Measurements from ENCODE around the gene CFAP99.

The CFAP99 gene

DNA sequence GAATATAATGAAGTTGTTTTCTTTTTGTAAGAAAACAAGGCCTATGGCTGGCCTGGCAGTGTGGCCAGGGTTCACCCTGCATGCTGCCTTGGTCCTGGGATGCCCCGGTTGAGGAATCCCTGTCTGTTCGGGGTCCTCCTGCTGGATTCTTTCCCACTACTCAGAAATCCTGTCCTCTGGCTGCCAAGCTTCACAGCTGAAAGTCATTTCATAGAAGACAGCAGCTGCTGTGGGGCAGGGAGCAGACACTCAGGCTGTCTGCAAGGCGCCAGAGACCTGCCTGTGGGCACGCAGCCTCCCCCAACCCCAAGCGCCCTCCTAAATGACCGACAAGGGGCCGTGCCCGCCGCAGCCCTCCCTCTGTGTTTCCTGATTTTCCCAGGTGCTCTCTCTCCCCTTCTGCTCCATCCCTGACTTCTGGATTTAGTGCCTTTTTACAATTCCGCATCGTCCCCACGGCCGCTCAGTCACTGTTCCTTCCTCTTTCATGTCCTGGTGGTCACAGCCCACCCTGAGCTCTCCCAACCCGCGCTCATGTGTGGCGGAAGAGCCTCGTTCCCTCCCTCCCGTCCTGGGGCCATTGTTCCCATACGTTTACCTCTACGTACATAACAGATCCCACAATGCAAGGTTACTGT, 27.9 kb upstream of the CFAP99 start:
- Histone ChIP-seq H3K27ac (ENCODE audit: low read length) (no peak overlapping the region), H3K9ac (ENCODE audit: low read length in 2 of 2) (no peak overlapping the region), H3K9me3 (ENCODE audit: control insufficient read depth in 2 of 2, low read length in 2 of 2) (no peaks in the 10 kb centered on the region), H3K36me3 (ENCODE audit: control insufficient read depth in 2 of 2, insufficient read depth in 2 of 2, low read length in 2 of 2) (no peaks in the 10 kb centered on the region), H3K4me3 (ENCODE audit: low read length in 2 of 2) (no peak overlapping the region), H3K27me3 (ENCODE audit: control insufficient read depth in 1 of 2, insufficient read depth in 2 of 2, low read length in 2 of 2) (peaks cover 3 to 12% of the 10 kb centered on the region in 2 donors), H3K4me1 (ENCODE audit: control insufficient read depth, insufficient read depth, low read length) (peaks cover 2% of the 10 kb centered on the region)

GRCh38 chr4:2393353-2394270, 25.1 kb upstream of the CFAP99 start:
- no peaks in the 10 kb centered on the region for H3K36me3 ChIP-seq (ENCODE audit: control insufficient read depth in 2 of 2, insufficient read depth in 2 of 2, low read length in 2 of 2)
- H3K27me3 ChIP-seq (ENCODE audit: control insufficient read depth in 1 of 2, insufficient read depth in 2 of 2, low read length in 2 of 2), result peaks cover 3 to 15% of the 10 kb centered on the region in 2 donors
- no peak overlapping the region for H3K27ac ChIP-seq (ENCODE audit: low read length)
- peaks cover 2% of the 10 kb centered on the region for H3K4me1 ChIP-seq (ENCODE audit: control insufficient read depth, insufficient read depth, low read length)
- H3K4me3 ChIP-seq (ENCODE audit: low read length in 2 of 2), result no peak overlapping the region
- no peak overlapping the region for H3K9ac ChIP-seq (ENCODE audit: low read length in 2 of 2)
- no peaks in the 10 kb centered on the region for H3K9me3 ChIP-seq (ENCODE audit: control insufficient read depth in 2 of 2, low read length in 2 of 2)

GRCh38 chr4:2394528-2394927, 24.2 kb upstream of the CFAP99 start:
- Histone ChIP-seq H3K4me1 (ENCODE audit: control insufficient read depth, insufficient read depth, low read length) (peaks cover 2% of the 10 kb centered on the region), H3K27me3 (ENCODE audit: control insufficient read depth in 1 of 2, insufficient read depth in 2 of 2, low read length in 2 of 2) (peaks cover 3 to 13% of the 10 kb centered on the region in 2 donors), H3K9me3 (ENCODE audit: control insufficient read depth in 2 of 2, low read length in 2 of 2) (no peaks in the 10 kb centered on the region), H3K27ac (ENCODE audit: low read length) (no peak overlapping the region), H3K36me3 (ENCODE audit: control insufficient read depth in 2 of 2, insufficient read depth in 2 of 2, low read length in 2 of 2) (no peaks in the 10 kb centered on the region), H3K9ac (ENCODE audit: low read length in 2 of 2) (no peak overlapping the region), H3K4me3 (ENCODE audit: low read length in 2 of 2) (no peak overlapping the region)

DNA sequence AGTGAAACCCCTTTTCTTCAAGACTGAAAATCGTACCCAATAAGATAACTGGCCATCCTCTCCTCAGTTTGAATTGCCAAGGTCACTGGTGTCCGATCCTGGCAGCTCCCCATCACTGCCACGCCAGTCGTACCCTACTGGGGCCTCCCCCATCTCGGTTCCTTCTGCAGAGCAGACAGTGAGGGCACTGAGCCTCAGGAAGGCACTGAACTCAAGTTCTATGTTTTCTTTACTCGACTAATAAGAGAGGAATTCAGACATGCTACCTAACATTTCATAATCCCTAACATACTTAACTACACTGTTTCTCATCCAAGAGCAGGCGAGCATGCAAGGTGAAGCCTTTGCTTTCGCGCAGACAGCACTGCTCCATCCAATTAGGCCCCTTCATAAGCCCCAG, 23.7 kb upstream of the CFAP99 start:
- Histone ChIP-seq H3K27ac (ENCODE audit: low read length) (no peak overlapping the region), H3K36me3 (ENCODE audit: control insufficient read depth in 2 of 2, insufficient read depth in 2 of 2, low read length in 2 of 2) (no peaks in the 10 kb centered on the region)

GRCh38 chr4:2395584-2395983, 23.2 kb upstream of the CFAP99 start:
- Histone ChIP-seq H3K9ac (ENCODE audit: low read length in 2 of 2) (no peak overlapping the region), H3K4me3 (ENCODE audit: low read length in 2 of 2) (no peak overlapping the region), H3K27ac (ENCODE audit: low read length) (no peak overlapping the region), H3K27me3 (ENCODE audit: control insufficient read depth in 1 of 2, insufficient read depth in 2 of 2, low read length in 2 of 2) (peaks cover 3 to 13% of the 10 kb centered on the region in 2 donors), H3K4me1 (ENCODE audit: control insufficient read depth, insufficient read depth, low read length) (peaks cover 2% of the 10 kb centered on the region), H3K36me3 (ENCODE audit: control insufficient read depth in 2 of 2, insufficient read depth in 2 of 2, low read length in 2 of 2) (no peaks in the 10 kb centered on the region), H3K9me3 (ENCODE audit: control insufficient read depth in 2 of 2, low read length in 2 of 2) (no peaks in the 10 kb centered on the region)

More for the DNA sequence above, 23.7 kb upstream of the CFAP99 start:
- peaks cover 3 to 13% of the 10 kb centered on the region in 2 donors for H3K27me3 ChIP-seq (ENCODE audit: control insufficient read depth in 1 of 2, insufficient read depth in 2 of 2, low read length in 2 of 2)
- H3K9me3 ChIP-seq (ENCODE audit: control insufficient read depth in 2 of 2, low read length in 2 of 2), result no peaks in the 10 kb centered on the region
- H3K4me1 ChIP-seq (ENCODE audit: control insufficient read depth, insufficient read depth, low read length), result peaks cover 2% of the 10 kb centered on the region
- no peak overlapping the region for H3K4me3 ChIP-seq (ENCODE audit: low read length in 2 of 2)
- no peak overlapping the region for H3K9ac ChIP-seq (ENCODE audit: low read length in 2 of 2)

GRCh38 chr4:2396781-2397368, 21.9 kb upstream of the CFAP99 start:
- H3K36me3 ChIP-seq (ENCODE audit: control insufficient read depth in 2 of 2, insufficient read depth in 2 of 2, low read length in 2 of 2), result no peaks in the 10 kb centered on the region
- peaks cover 3 to 13% of the 10 kb centered on the region in 2 donors for H3K27me3 ChIP-seq (ENCODE audit: control insufficient read depth in 1 of 2, insufficient read depth in 2 of 2, low read length in 2 of 2)
- H3K9ac ChIP-seq (ENCODE audit: low read length in 2 of 2), result no peak overlapping the region
- no peaks in the 10 kb centered on the region for H3K9me3 ChIP-seq (ENCODE audit: control insufficient read depth in 2 of 2, low read length in 2 of 2)
- H3K4me1 ChIP-seq (ENCODE audit: control insufficient read depth, insufficient read depth, low read length), result peaks cover 6% of the 10 kb centered on the region
- H3K4me3 ChIP-seq (ENCODE audit: low read length in 2 of 2), result no peak overlapping the region
- H3K27ac ChIP-seq (ENCODE audit: low read length), result no peak overlapping the region

DNA sequence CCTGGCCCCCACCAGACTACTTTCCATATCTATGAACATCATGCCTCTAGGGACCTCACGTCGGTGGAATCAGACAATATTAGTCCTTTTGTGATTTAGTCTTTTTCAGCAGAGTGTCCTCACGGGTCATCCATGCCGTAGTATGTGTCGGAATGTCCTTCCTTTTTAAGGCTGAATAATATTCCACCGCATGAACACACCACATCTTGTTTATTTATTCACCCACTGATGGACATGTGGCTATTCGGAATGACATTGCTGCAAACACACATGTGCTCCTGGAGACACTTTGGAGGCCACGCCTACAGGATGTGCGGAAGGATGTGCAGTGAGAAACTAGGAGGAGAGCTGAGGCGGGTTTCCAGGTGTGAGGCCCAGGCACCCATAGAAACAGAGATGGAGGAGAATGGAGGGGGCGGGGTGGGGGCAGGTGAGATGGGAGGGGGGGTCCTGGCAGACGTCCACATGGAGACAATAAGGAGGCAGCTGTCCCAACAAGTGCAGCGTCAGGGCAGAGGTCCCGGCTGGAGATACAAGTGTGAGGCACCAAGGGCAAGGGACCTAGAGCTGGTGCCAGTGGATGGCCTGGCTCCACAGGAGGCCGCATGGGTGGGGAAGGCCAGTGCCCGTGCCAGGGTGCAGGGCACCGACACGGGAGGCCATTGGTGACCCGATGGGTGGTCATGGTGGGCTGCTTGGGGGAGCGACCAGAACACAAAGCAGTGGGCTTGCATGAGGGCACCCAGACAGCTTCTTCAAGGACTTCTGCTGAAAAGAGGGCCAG, 21.0 kb upstream of the CFAP99 start:
- Histone ChIP-seq H3K27me3 (ENCODE audit: control insufficient read depth in 1 of 2, insufficient read depth in 2 of 2, low read length in 2 of 2) (peaks cover 3 to 15% of the 10 kb centered on the region in 2 donors), H3K9me3 (ENCODE audit: control insufficient read depth in 2 of 2, low read length in 2 of 2) (no peaks in the 10 kb centered on the region), H3K4me3 (ENCODE audit: low read length in 2 of 2) (no peak overlapping the region), H3K36me3 (ENCODE audit: control insufficient read depth in 2 of 2, insufficient read depth in 2 of 2, low read length in 2 of 2) (no peaks in the 10 kb centered on the region), H3K27ac (ENCODE audit: low read length) (no peak overlapping the region), H3K4me1 (ENCODE audit: control insufficient read depth, insufficient read depth, low read length) (peaks cover 15% of the 10 kb centered on the region), H3K9ac (ENCODE audit: low read length in 2 of 2) (no peak overlapping the region)

- H3K9me3 ChIP-seq (ENCODE audit: control insufficient read depth in 2 of 2, low read length in 2 of 2), result no peaks in the 10 kb centered on the region
- no peaks in the 10 kb centered on the region for H3K36me3 ChIP-seq (ENCODE audit: control insufficient read depth in 2 of 2, insufficient read depth in 2 of 2, low read length in 2 of 2)
- H3K4me1 ChIP-seq (ENCODE audit: control insufficient read depth, insufficient read depth, low read length), result peaks cover 17% of the 10 kb centered on the region
- H3K9ac ChIP-seq (ENCODE audit: low read length in 2 of 2), result no peak overlapping the region
- no peak overlapping the region for H3K27ac ChIP-seq (ENCODE audit: low read length)
- H3K27me3 ChIP-seq (ENCODE audit: control insufficient read depth in 1 of 2, insufficient read depth in 2 of 2, low read length in 2 of 2), result peaks cover 0 to 13% of the 10 kb centered on the region in 2 donors
- no peak overlapping the region for H3K4me3 ChIP-seq (ENCODE audit: low read length in 2 of 2)
Measured at GRCh38 chr4:2399216-2399615, 19.5 kb upstream of the CFAP99 start.

DNA sequence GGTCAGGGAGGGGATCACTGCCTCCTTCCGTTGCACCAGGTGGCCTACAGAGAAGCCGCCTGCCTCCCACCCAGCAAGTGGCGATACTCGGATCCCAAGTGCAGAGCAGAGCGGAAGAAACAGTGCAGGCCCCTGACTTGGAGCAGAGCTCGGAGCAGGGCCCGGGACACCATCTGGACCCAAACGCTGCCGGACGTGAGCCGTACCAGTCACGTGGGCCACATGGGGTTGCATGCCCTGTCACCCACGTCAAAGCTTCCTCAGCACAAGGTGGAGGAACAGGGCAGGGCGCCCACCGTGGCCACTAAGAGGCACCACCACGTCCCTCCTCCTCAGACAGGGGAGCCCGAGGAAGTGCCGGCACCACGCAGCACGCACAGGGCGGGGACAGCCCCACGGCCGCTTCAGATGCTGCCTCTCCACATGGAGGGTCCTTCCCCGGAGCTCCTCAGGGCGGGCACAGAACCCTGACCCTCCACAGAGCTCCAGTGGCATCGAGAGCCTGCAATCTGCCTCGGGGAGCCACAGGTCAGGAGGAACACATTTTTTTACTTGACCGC, 19.0 kb upstream of the CFAP99 start:
- Histone ChIP-seq H3K4me1 (ENCODE audit: control insufficient read depth, insufficient read depth, low read length) (peaks cover 17% of the 10 kb centered on the region), H3K27ac (ENCODE audit: low read length) (no peak overlapping the region), H3K9me3 (ENCODE audit: control insufficient read depth in 2 of 2, low read length in 2 of 2) (no peaks in the 10 kb centered on the region), H3K27me3 (ENCODE audit: control insufficient read depth in 1 of 2, insufficient read depth in 2 of 2, low read length in 2 of 2) (peaks cover 0 to 8% of the 10 kb centered on the region in 2 donors), H3K36me3 (ENCODE audit: control insufficient read depth in 2 of 2, insufficient read depth in 2 of 2, low read length in 2 of 2) (no peaks in the 10 kb centered on the region), H3K4me3 (ENCODE audit: low read length in 2 of 2) (no peak overlapping the region), H3K9ac (ENCODE audit: low read length in 2 of 2) (no peak overlapping the region)

Data from stomach smooth muscle (tissue), 2 donors.